HG03064 (cell line): ENCODE data around the gene ZNF664.

Experiments used
- ATAC-seq: cut with Tn5 transposase; IDR thresholded peaks from one replicate; pipeline ENCODE4 v1.9.1; 2021; ENCODE audit warnings: low read depth; ENCODE audit not compliant: unreplicated experiment

The ZNF664 gene

DNA sequence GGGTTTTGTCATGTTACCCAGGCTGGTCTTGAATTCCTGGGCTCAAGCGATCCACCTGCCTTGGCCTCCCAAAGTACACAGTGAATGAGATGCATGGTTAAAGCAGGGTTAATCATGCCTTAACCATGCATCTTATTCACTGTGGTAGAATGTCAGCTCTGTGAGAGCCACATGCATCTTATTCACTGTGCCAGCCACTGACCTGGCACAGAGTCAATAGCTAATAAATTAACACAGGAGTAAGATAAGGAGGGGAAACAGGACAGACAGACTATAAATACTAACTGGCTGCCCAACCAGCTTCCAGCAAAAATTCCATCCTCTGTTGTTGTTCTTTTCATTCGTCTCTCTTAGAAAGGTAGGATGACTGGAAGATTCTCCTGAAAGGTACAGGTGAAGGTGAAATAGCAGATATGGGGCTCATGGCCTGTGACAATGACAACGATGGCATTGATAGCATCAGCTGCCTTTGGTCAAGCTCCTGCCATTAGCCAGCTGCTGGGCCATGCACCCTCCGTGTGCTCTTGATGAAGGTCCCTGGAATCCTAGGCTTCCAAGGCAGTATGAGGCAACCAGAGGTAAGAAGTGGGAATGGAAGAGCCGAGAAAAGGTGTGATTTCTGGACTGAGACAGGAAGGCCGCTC lies 76.6 kb downstream of the ZNF664 start:
- ATAC-seq = no peak

DNA sequence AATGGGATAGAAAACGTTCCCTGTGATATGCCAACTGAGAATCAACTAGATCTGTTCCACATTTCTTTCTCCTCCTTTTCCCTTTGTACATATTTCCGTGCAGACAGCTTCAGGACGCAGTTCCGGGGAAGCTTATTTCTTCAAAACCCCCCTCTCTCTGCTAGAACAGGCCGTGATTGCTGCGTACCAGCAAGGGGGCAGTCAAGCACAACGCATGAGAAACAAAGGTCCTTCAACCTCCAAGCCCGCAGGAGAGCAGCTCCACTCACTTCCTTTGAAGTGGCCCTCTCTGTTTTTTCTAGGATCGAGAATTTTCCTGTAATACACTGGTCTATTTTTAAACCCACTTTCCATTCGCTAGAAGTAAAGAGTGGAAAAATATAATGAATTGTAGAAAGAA lies 80.8 kb downstream of the ZNF664 start:
- no peak for ATAC-seq

- ATAC-seq = no peak
These were observed 82.1 kb downstream of the ZNF664 start for GRCh38 chr12:124055066-124055465.

DNA sequence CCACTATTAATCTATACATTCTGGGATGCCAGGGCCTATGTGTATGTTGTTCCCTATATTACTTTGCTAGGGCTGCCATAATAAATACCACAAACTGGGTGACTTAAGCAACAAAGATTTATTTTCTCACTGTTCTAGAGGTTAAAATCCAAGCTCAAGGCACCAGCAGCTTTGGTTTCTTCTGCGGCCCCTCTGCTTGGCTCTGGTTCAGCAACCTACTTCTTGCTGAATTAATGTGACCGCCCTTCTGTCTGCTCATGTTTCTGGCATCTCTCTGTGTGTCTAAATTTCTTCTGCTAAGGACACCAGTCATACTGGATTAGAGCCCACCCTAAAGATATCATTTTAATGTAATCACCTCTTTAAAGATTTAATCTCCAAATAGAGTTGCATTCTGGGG lies 84.7 kb downstream of the ZNF664 start:
- ATAC-seq = no peak

- no peak for ATAC-seq
These were observed 86.7 kb downstream of the ZNF664 start for GRCh38 chr12:124059752-124060151.
